ENCODE measurements around the gene BEX4. TPM values are rescaled to one million over a fixed set of nuclear protein-coding genes. Genes with fewer than 3 reads are reported as not detected.
A peak's percentile ranks its signal among the peaks of the same experiment; 100 is the strongest.
"Not testable (repeated sequence)": the region's sequence is repeated elsewhere in the genome, so short reads cannot be mapped to it uniquely, and the experiment has no call there.

The BEX4 gene
- polyA plus RNA-seq, 1 donor from 2014 or later: 417 TPM

- no peak overlapping the region for H3K27ac ChIP-seq (ENCODE audit: low read length)
- no peak overlapping the region for H2AFZ ChIP-seq (ENCODE audit: low read depth, low read length)
- TF ChIP-seq REST (IDR thresholded peaks at IDR 0.05; ENCODE audit: borderline replicate concordance) (no peak), SMC3 (conservative IDR thresholded peaks at IDR 0.05; ENCODE audit: poor library complexity) (no peak), EP300 (conservative IDR thresholded peaks at IDR 0.05; ENCODE audit: poor library complexity, severe bottlenecking) (no peak), CTCF (IDR thresholded peaks at IDR 0.05; ENCODE audit: poor library complexity, severe bottlenecking) (no peak), EZH2 (IDR thresholded peaks at IDR 0.05; ENCODE audit: borderline replicate concordance, insufficient read depth, low read length, poor library complexity, severe bottlenecking) (no peak)
- H3K9me3 ChIP-seq (ENCODE audit: low read length): no peaks in the 10 kb centered on the region
- H3K4me3 ChIP-seq (ENCODE audit: low read length): no peak overlapping the region
- no peaks in the 10 kb centered on the region for H3F3A ChIP-seq (ENCODE audit: insufficient read depth, low read length, poor library complexity, severe bottlenecking)
- no peak overlapping the region for H3K9ac ChIP-seq (ENCODE audit: low read length)
- H3K27me3 ChIP-seq (ENCODE audit: insufficient read depth, low read depth, low read length): no peaks in the 10 kb centered on the region
- H4K20me1 ChIP-seq (ENCODE audit: insufficient read depth): no peaks in the 10 kb centered on the region
- H3K79me2 ChIP-seq (replicated peaks; ENCODE audit: insufficient read depth, low read length): no peaks in the 10 kb centered on the region
- no peaks in the 10 kb centered on the region for H3K9me2 ChIP-seq (ENCODE audit: insufficient read depth, low read length)
- no peaks in the 10 kb centered on the region for H3K36me3 ChIP-seq (ENCODE audit: insufficient read depth, low read length)
- H3K4me2 ChIP-seq (ENCODE audit: low read length): no peak overlapping the region
These were observed 43.6 kb upstream of the BEX4 start for GRCh38 chrX:103171353-103171752.

GRCh38 chrX:103175256-103175655 lies 39.7 kb upstream of the BEX4 start:
- not testable (repeated sequence) for H3F3A ChIP-seq (ENCODE audit: insufficient read depth, low read length, poor library complexity, severe bottlenecking); H4K20me1 ChIP-seq (ENCODE audit: insufficient read depth); H3K9me2 ChIP-seq (ENCODE audit: insufficient read depth, low read length); H3K79me2 ChIP-seq (replicated peaks; ENCODE audit: insufficient read depth, low read length); H3K36me3 ChIP-seq (ENCODE audit: insufficient read depth, low read length); H2AFZ ChIP-seq (ENCODE audit: low read depth, low read length); H3K9ac ChIP-seq (ENCODE audit: low read length); H3K27me3 ChIP-seq (ENCODE audit: insufficient read depth, low read depth, low read length); H3K9me3 ChIP-seq (ENCODE audit: low read length); H3K4me3 ChIP-seq (ENCODE audit: low read length); H3K4me2 ChIP-seq (ENCODE audit: low read length); H3K27ac ChIP-seq (ENCODE audit: low read length)

DNA sequence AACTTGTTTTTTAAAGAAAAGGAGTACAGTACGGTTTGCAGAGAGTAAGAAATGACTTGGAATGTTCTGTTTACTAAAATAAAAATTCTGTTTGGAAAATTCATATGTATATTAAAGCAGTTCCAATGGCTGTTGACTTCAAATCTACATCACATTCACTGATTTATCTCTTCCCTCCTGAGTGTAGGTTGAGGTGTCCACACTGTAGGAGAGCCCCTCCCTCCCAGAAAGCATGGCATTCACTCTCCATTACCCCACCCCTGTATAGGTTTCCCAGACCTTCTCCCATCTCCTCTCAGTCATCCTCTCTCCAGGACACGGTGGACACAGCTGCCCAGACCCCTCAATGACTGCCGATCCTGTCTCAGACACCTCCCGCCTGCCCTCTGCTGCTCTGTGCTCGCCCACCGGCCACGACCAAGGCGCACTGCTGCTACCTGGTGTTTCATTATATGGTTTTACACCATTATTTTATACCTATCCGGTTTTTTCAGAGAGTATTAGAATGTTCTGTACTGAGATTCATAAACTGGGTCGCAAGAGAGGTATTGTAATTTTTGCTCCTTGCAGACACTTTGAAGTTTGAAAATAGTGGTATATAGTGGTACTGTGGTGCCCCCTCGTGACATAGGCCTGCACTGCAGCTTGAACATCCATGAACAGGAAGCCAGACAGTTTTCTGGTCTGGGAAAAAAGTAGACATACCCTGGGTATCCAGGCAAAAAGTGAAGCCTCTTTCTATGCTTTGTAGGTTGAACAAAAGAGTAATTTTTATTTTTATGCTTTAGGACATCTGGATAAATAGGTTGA lies 38.8 kb upstream of the BEX4 start:
- no peaks in the 10 kb centered on the region for H3K9me3 ChIP-seq (ENCODE audit: low read length)
- no peak overlapping the region for H3K4me3 ChIP-seq (ENCODE audit: low read length)
- no peaks in the 10 kb centered on the region for H3K79me2 ChIP-seq (replicated peaks; ENCODE audit: insufficient read depth, low read length)
- H4K20me1 ChIP-seq (ENCODE audit: insufficient read depth): no peaks in the 10 kb centered on the region
- no peak overlapping the region for H3K4me2 ChIP-seq (ENCODE audit: low read length)
- H3K9ac ChIP-seq (ENCODE audit: low read length): no peak overlapping the region
- no peaks in the 10 kb centered on the region for H3F3A ChIP-seq (ENCODE audit: insufficient read depth, low read length, poor library complexity, severe bottlenecking)
- no peak overlapping the region for H3K27ac ChIP-seq (ENCODE audit: low read length)
- no peaks in the 10 kb centered on the region for H3K9me2 ChIP-seq (ENCODE audit: insufficient read depth, low read length)
- no peak overlapping the region for H2AFZ ChIP-seq (ENCODE audit: low read depth, low read length)
- H3K27me3 ChIP-seq (ENCODE audit: insufficient read depth, low read depth, low read length): no peaks in the 10 kb centered on the region
- H3K36me3 ChIP-seq (ENCODE audit: insufficient read depth, low read length): no peaks in the 10 kb centered on the region
- TF ChIP-seq POLR2AphosphoS5 (IDR thresholded peaks at IDR 0.05): no peak
- peak; percentile 79 for TF ChIP-seq RAD21 (conservative IDR thresholded peaks at IDR 0.05)
- TF ChIP-seq SMC3 (conservative IDR thresholded peaks at IDR 0.05; ENCODE audit: poor library complexity): peak; percentile 76
- TF ChIP-seq CTCF (IDR thresholded peaks at IDR 0.05; ENCODE audit: poor library complexity, severe bottlenecking): peak; percentile 79

Measured in neural cell (in vitro differentiated cells).